Mesothelial cell of epicardium (in vitro differentiated cells): Measurements from ENCODE around the gene CLUH. TPM values are rescaled to one million over a fixed set of nuclear protein-coding genes. Genes with fewer than 3 reads are reported as not detected.
"Not testable (repeated sequence)": the region's sequence is repeated elsewhere in the genome, so short reads cannot be mapped to it uniquely, and the experiment has no call there.

Experiments used
- DNase-seq, 2 experiments: peaks; one replicate each; pipeline ENCODE4 v3.0.0; 2021; ENCODE audit warnings: low spot score in 2 of 2; ENCODE audit not compliant: unreplicated experiment in 2 of 2
- H3K27ac Mint-ChIP-seq: 2 replicates; pipeline ENCODE4 v1.8.0; 2021; ENCODE audit warnings: mixed read lengths
- H3K27me3 Mint-ChIP-seq: 2 replicates; pipeline ENCODE4 v1.8.0; 2021; ENCODE audit warnings: low read depth, mixed read lengths
- H3K36me3 Mint-ChIP-seq: 2 replicates; pipeline ENCODE4 v1.8.0; 2021; ENCODE audit warnings: mixed read lengths
- H3K4me1 Mint-ChIP-seq: 2 replicates; pipeline ENCODE4 v1.8.0; 2021; ENCODE audit warnings: mixed read lengths
- H3K4me3 Mint-ChIP-seq: 2 replicates; pipeline ENCODE4 v1.8.0; 2021; ENCODE audit warnings: mild to moderate bottlenecking, moderate library complexity, mixed read lengths
- H3K9me3 Mint-ChIP-seq: 2 replicates; pipeline ENCODE4 v1.8.0; 2021; ENCODE audit warnings: mixed read lengths
- microRNA-seq: library from miRNA; unstranded; fragments of <30 nt; microRNA quantifications from one replicate; pipeline ENCODE4 v1.2.0, GENCODE V29; 2021; ENCODE audit warnings: inconsistent platforms, mixed read lengths
- total RNA-seq: library from RNA; stranded (reverse); gene quantifications from 3 replicates; pipeline ENCODE4 v1.2.1, GENCODE V29; 2021
- TF ChIP-seq, protein P1 (sequence below): fragments of 200-600 bp; sonication (generic); IDR thresholded peaks from one replicate; pipeline ENCODE4 v1.5.0; 2021; ENCODE audit warnings: antibody characterized with exemption; ENCODE audit not compliant: unreplicated experiment

CLUH gene
- total RNA-seq, 1 donor from 2014 or later: 46.9 TPM

DNA sequence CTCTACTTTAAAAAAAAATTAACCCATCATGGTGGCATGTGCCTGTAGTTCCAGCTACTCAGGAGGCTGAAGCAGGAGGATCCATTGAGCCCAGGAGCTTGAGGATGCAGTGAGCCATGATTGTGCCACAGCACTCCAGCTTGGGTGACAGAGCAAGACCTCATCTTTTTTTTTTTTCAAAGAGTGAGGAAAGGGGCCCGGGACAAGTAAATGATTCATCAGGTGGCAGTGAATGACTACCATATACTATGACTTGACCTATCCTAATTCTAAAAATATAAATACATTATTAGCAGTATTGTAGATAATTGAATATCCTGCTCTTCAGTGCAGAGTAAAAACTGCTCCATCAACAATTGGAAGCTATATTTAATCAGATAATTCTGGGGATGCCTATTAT lies 55.3 kb downstream of the CLUH start:
- peak overlapping the region; percentile 69 for H3K27ac Mint-ChIP-seq
- H3K9me3 Mint-ChIP-seq: peaks cover 7% of the 10 kb centered on the region

GRCh38 chr17:2655546-2655945 lies 56.0 kb downstream of the CLUH start:
- Mint-ChIP-seq H3K4me3 (no peak overlapping the region), H3K9me3 (peaks cover 5% of the 10 kb centered on the region), H3K27ac (no peak overlapping the region), H3K36me3 (peaks cover 35% of the 10 kb centered on the region), H3K27me3 (no peaks in the 10 kb centered on the region), H3K4me1 (no peaks in the 10 kb centered on the region)
- DNase-seq: no peak
- TF ChIP-seq, protein P1, sequence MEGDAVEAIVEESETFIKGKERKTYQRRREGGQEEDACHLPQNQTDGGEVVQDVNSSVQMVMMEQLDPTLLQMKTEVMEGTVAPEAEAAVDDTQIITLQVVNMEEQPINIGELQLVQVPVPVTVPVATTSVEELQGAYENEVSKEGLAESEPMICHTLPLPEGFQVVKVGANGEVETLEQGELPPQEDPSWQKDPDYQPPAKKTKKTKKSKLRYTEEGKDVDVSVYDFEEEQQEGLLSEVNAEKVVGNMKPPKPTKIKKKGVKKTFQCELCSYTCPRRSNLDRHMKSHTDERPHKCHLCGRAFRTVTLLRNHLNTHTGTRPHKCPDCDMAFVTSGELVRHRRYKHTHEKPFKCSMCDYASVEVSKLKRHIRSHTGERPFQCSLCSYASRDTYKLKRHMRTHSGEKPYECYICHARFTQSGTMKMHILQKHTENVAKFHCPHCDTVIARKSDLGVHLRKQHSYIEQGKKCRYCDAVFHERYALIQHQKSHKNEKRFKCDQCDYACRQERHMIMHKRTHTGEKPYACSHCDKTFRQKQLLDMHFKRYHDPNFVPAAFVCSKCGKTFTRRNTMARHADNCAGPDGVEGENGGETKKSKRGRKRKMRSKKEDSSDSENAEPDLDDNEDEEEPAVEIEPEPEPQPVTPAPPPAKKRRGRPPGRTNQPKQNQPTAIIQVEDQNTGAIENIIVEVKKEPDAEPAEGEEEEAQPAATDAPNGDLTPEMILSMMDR: no peak

More for the DNA sequence above, 55.3 kb downstream of the CLUH start:
- TF ChIP-seq, protein P1: no peak
- Mint-ChIP-seq H3K36me3 (peaks cover 37% of the 10 kb centered on the region), H3K27me3 (no peaks in the 10 kb centered on the region), H3K4me1 (no peaks in the 10 kb centered on the region), H3K4me3 (no peak overlapping the region)
- no peak for DNase-seq

- peaks cover 35% of the 10 kb centered on the region for H3K36me3 Mint-ChIP-seq
- H3K4me1 Mint-ChIP-seq, H3K27ac Mint-ChIP-seq, H3K27me3 Mint-ChIP-seq, H3K9me3 Mint-ChIP-seq, DNase-seq, H3K4me3 Mint-ChIP-seq: not testable (repeated sequence)
Measured at GRCh38 chr17:2652911-2653310, 58.7 kb downstream of the CLUH start.

DNA sequence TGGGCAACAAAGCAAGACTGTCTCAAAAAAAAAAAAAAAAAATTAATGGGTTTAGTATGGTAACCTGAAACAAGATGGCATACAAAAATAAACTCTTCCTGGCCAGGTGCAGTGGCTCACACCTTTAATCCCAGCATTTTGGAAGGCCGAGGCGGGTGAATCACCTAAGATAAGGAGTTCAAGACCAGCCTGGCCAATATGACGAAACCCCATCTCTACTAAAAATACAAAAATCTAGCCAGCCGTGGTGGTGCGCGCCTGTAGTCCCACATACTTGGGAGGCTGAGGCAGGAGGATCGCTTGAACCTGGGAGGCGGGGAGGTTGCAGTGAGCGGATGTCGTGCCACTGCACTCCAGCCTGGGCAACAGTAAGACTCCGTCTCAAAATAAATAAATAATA lies 62.4 kb downstream of the CLUH start:
- TF ChIP-seq, protein P1: no peak
- Mint-ChIP-seq H3K27ac (no peak overlapping the region), H3K27me3 (no peaks in the 10 kb centered on the region), H3K4me1 (no peaks in the 10 kb centered on the region), H3K36me3 (peaks cover 36% of the 10 kb centered on the region), H3K9me3 (peaks cover 5% of the 10 kb centered on the region), H3K4me3 (no peak overlapping the region)
- DNase-seq: no peak

- no peak overlapping the region for H3K4me3 Mint-ChIP-seq
- DNase-seq: no peak
- H3K36me3 Mint-ChIP-seq: peaks cover 33% of the 10 kb centered on the region
- H3K4me1 Mint-ChIP-seq: no peaks in the 10 kb centered on the region
- TF ChIP-seq, protein P1: no peak
- peaks cover 5% of the 10 kb centered on the region for H3K9me3 Mint-ChIP-seq
- H3K27me3 Mint-ChIP-seq: no peaks in the 10 kb centered on the region
- H3K27ac Mint-ChIP-seq: no peak overlapping the region
Measured at GRCh38 chr17:2647957-2648356, 63.6 kb downstream of the CLUH start.

GRCh38 chr17:2644971-2645370 lies 66.6 kb downstream of the CLUH start:
- no peaks in the 10 kb centered on the region for H3K4me1 Mint-ChIP-seq

More at GRCh38 chr17:2644971-2645370, 66.6 kb downstream of the CLUH start:
- Mint-ChIP-seq H3K27ac (no peak overlapping the region), H3K27me3 (no peaks in the 10 kb centered on the region), H3K36me3 (peaks cover 29% of the 10 kb centered on the region), H3K9me3 (no peaks in the 10 kb centered on the region), H3K4me3 (no peak overlapping the region)
- DNase-seq: no peak
- TF ChIP-seq, protein P1: no peak

Small RNA genes lying within 50 kb of the gene (microRNA-seq; reads per million reads assigned to microRNA genes)
- not detected for gene MIR1253
- gene MIR6776: 0.88 reads per million

Other genes starting within 250 kb of the CLUH start
- 39.6 to 42.3 TPM (median 41.8 TPM) in 3 replicates for gene METTL16, start 199.9 kb downstream of the CLUH start, total RNA-seq
- 141 to 151 TPM (median 144 TPM) in 3 replicates for gene PAFAH1B1, start 118.1 kb downstream of the CLUH start, total RNA-seq
- gene CCDC92B, start 37.9 kb upstream of the CLUH start, total RNA-seq: 0.47 to 0.62 TPM (median 0.58 TPM) in 3 replicates
- gene RAP1GAP2, start 84.7 kb upstream of the CLUH start, total RNA-seq: 6.4 to 8.3 TPM (median 7.1 TPM) in 3 replicates